Esophagus (tissue), 2 donors: Measurements from ENCODE around the gene CEACAM6. TPM values are rescaled to one million over a fixed set of nuclear protein-coding genes. Genes with fewer than 3 reads are reported as not detected.
A peak's percentile ranks its signal among the peaks of the same experiment; 100 is the strongest.

Experiments used
- H3K27ac ChIP-seq, 2 donors: one replicate each; pipeline ENCODE4 v1.5.1; 2013; ENCODE audit warnings: low read depth in 2 of 2, mild to moderate bottlenecking in 2 of 2, inconsistent platforms in 1 of 2, low read length in 1 of 2, moderate library complexity in 1 of 2
- H3K27me3 ChIP-seq, 2 donors: one replicate each; pipeline ENCODE4 v1.6.1; 2013; ENCODE audit warnings: low read length in 2 of 2, control low read depth in 1 of 2, mild to moderate bottlenecking in 1 of 2; ENCODE audit not compliant: insufficient read depth in 2 of 2, control insufficient read depth in 1 of 2
- H3K36me3 ChIP-seq, 2 donors: one replicate each; pipeline ENCODE4 v1.6.1; 2013; ENCODE audit warnings: low read length in 1 of 2; ENCODE audit not compliant: control insufficient read depth in 2 of 2, insufficient read depth in 2 of 2
- H3K4me1 ChIP-seq, 2 donors: one replicate each; pipeline ENCODE4 v1.6.1; 2013; ENCODE audit warnings: low read length in 1 of 2; ENCODE audit not compliant: control insufficient read depth in 2 of 2, insufficient read depth in 2 of 2
- H3K4me3 ChIP-seq, 2 donors: one replicate each; pipeline ENCODE4 v1.5.1; 2013; ENCODE audit warnings: low read length in 2 of 2, mild to moderate bottlenecking in 2 of 2, low read depth in 1 of 2, moderate library complexity in 1 of 2
- H3K9me3 ChIP-seq, 2 donors: one replicate each; pipeline ENCODE4 v1.6.1; 2013; ENCODE audit warnings: mild to moderate bottlenecking in 2 of 2, low read depth in 1 of 2, low read length in 1 of 2, moderate library complexity in 1 of 2; ENCODE audit not compliant: control insufficient read depth in 2 of 2, insufficient read depth in 1 of 2
- WGBS, 2 donors: extraction: QIAGEN DNeasy Blood & Tissue Kit; methylation state at CpG; one replicate each; pipeline ENCODE4 v1.1.7; 2013; 5-methylcytosine and 5-hydroxymethylcytosine counted together
- polyA plus RNA-seq, 2 donors: library from polyadenylated mRNA; stranded (reverse); fragments of 200-250 nt; gene quantifications; one replicate each; pipeline ENCODE4 v1.2.3, GENCODE V29; 2013
- donor health status: healthy with polysubstance abuse.
- donor health status: Bipolar disorder and iron deficiency.

The CEACAM6 gene
- polyA plus RNA-seq, 2 donors = 120 to 141 TPM

GRCh38 chr19:41718761-41719160, 36.6 kb upstream of the CEACAM6 start:
- Histone ChIP-seq H3K9me3 (no peaks in the 10 kb centered on the region), H3K27me3 (no peaks in the 10 kb centered on the region), H3K4me3 (no peak overlapping the region), H3K27ac (no peak overlapping the region), H3K4me1 (no peaks in the 10 kb centered on the region), H3K36me3 (peaks cover 0 to 7% of the 10 kb centered on the region in 2 donors)
- 80 to 81% methylated on average over 6 of the region's 6 CpGs for WGBS, 2 donors

GRCh38 chr19:41720103-41720502, 35.2 kb upstream of the CEACAM6 start:
- no peak overlapping the region for H3K4me3 ChIP-seq
- H3K4me1 ChIP-seq = no peaks in the 10 kb centered on the region
- no peaks in the 10 kb centered on the region for H3K9me3 ChIP-seq
- no peak overlapping the region for H3K27ac ChIP-seq
- WGBS, 2 donors = 83 to 88% methylated on average over 3 of the region's 3 CpGs
- peaks cover 0 to 7% of the 10 kb centered on the region in 2 donors for H3K36me3 ChIP-seq
- no peaks in the 10 kb centered on the region for H3K27me3 ChIP-seq

GRCh38 chr19:41726493-41726892, 28.8 kb upstream of the CEACAM6 start:
- WGBS, 2 donors = 32 to 41% methylated on average over 5 of the region's 5 CpGs
- H3K4me1 ChIP-seq = no peaks in the 10 kb centered on the region
- peak overlapping the region in 1 of 2 donors; percentile 27 for H3K27ac ChIP-seq
- no peaks in the 10 kb centered on the region for H3K27me3 ChIP-seq
- no peak overlapping the region for H3K4me3 ChIP-seq
- H3K36me3 ChIP-seq = no peaks in the 10 kb centered on the region
- H3K9me3 ChIP-seq = no peaks in the 10 kb centered on the region

GRCh38 chr19:41734156-41734555, 21.2 kb upstream of the CEACAM6 start:
- Histone ChIP-seq H3K4me3 (no peak overlapping the region), H3K27ac (peak overlapping the region; percentile 16 to 86), H3K36me3 (no peaks in the 10 kb centered on the region), H3K4me1 (no peaks in the 10 kb centered on the region), H3K27me3 (no peaks in the 10 kb centered on the region), H3K9me3 (no peaks in the 10 kb centered on the region)
- 54 to 56% methylated on average over 4 of the region's 4 CpGs for WGBS, 2 donors

- H3K9me3 ChIP-seq = no peaks in the 10 kb centered on the region
- H3K27me3 ChIP-seq = no peaks in the 10 kb centered on the region
- H3K4me3 ChIP-seq = no peak overlapping the region
- H3K36me3 ChIP-seq = no peaks in the 10 kb centered on the region
- H3K27ac ChIP-seq = peak overlapping the region; percentile 82 to 83
- H3K4me1 ChIP-seq = no peaks in the 10 kb centered on the region
- 44 to 45% methylated on average over 3 of the region's 3 CpGs for WGBS, 2 donors
These were observed 20.7 kb upstream of the CEACAM6 start for GRCh38 chr19:41734585-41734984.

GRCh38 chr19:41735071-41735600, 20.2 kb upstream of the CEACAM6 start:
- H3K27ac ChIP-seq = peak overlapping the region; percentile 83
- no peak overlapping the region for H3K4me3 ChIP-seq
- 59 to 68% methylated on average over 5 of the region's 5 CpGs for WGBS, 2 donors

GRCh38 chr19:41739361-41739760, 16.0 kb upstream of the CEACAM6 start:
- 34 to 39% methylated on average over 3 of the region's 3 CpGs for WGBS, 2 donors
- no peaks in the 10 kb centered on the region for H3K9me3 ChIP-seq
- no peaks in the 10 kb centered on the region for H3K4me1 ChIP-seq
- no peaks in the 10 kb centered on the region for H3K36me3 ChIP-seq
- peak overlapping the region in 1 of 2 donors; percentile 77 for H3K27ac ChIP-seq
- H3K4me3 ChIP-seq = no peak overlapping the region
- H3K27me3 ChIP-seq = no peaks in the 10 kb centered on the region

More at GRCh38 chr19:41735071-41735600, 20.2 kb upstream of the CEACAM6 start:
- Histone ChIP-seq H3K27me3 (no peaks in the 10 kb centered on the region), H3K36me3 (no peaks in the 10 kb centered on the region), H3K9me3 (no peaks in the 10 kb centered on the region), H3K4me1 (no peaks in the 10 kb centered on the region)

- Histone ChIP-seq H3K4me3 (no peak overlapping the region), H3K4me1 (no peaks in the 10 kb centered on the region), H3K9me3 (no peaks in the 10 kb centered on the region), H3K36me3 (no peaks in the 10 kb centered on the region), H3K27me3 (no peaks in the 10 kb centered on the region), H3K27ac (peak overlapping the region; percentile 62 to 77)
- WGBS, 2 donors = 64 to 65% methylated on average over 5 of the region's 5 CpGs
These were observed 14.7 kb upstream of the CEACAM6 start for GRCh38 chr19:41740415-41741243.

GRCh38 chr19:41741244-41741554, 14.1 kb upstream of the CEACAM6 start:
- no peaks in the 10 kb centered on the region for H3K36me3 ChIP-seq
- no peaks in the 10 kb centered on the region for H3K27me3 ChIP-seq
- peak overlapping the region in 1 of 2 donors; percentile 27 for H3K27ac ChIP-seq
- no peaks in the 10 kb centered on the region for H3K9me3 ChIP-seq
- no peaks in the 10 kb centered on the region for H3K4me1 ChIP-seq
- 59 to 66% methylated on average over 2 of the region's 2 CpGs for WGBS, 2 donors
- H3K4me3 ChIP-seq = no peak overlapping the region

- H3K9me3 ChIP-seq = no peaks in the 10 kb centered on the region
- no peaks in the 10 kb centered on the region for H3K27me3 ChIP-seq
- 57 to 60% methylated on average over 4 of the region's 4 CpGs for WGBS, 2 donors
- peak overlapping the region in 1 of 2 donors; percentile 31 for H3K27ac ChIP-seq
- no peaks in the 10 kb centered on the region for H3K4me1 ChIP-seq
- no peak overlapping the region for H3K4me3 ChIP-seq
- H3K36me3 ChIP-seq = no peaks in the 10 kb centered on the region
These were observed 10.5 kb upstream of the CEACAM6 start for GRCh38 chr19:41744850-41745249.
